Kidney capillary endothelial cell (primary cell): ENCODE measurements around the gene MRTFA.

Experiments
- DNase-seq: peaks from one replicate; pipeline ENCODE4 v3.0.0-alpha.2; 2018; ENCODE audit warnings: low spot score

MRTFA gene

GRCh38 chr22:40463683-40464082, 172.8 kb downstream of the MRTFA start:
- no peak for DNase-seq

GRCh38 chr22:40463017-40463631, 173.4 kb downstream of the MRTFA start:
- no peak for DNase-seq

- DNase-seq: no peak
Measured at GRCh38 chr22:40462195-40462984, 174.1 kb downstream of the MRTFA start.

- DNase-seq: no peak
Measured at GRCh38 chr22:40453671-40454070, 182.8 kb downstream of the MRTFA start.

GRCh38 chr22:40452730-40453487, 183.6 kb downstream of the MRTFA start:
- no peak for DNase-seq

- DNase-seq: no peak
Measured at GRCh38 chr22:40451210-40451609, 185.3 kb downstream of the MRTFA start.

GRCh38 chr22:40450616-40451015, 185.9 kb downstream of the MRTFA start:
- no peak for DNase-seq

- DNase-seq: no peak
Measured at GRCh38 chr22:40449676-40450035, 186.9 kb downstream of the MRTFA start.

GRCh38 chr22:40446203-40446602, 190.3 kb downstream of the MRTFA start:
- no peak for DNase-seq

GRCh38 chr22:40444178-40444831, 192.2 kb downstream of the MRTFA start:
- DNase-seq: no peak

- DNase-seq: no peak
Measured at GRCh38 chr22:40443732-40444131, 192.8 kb downstream of the MRTFA start.

- DNase-seq: no peak
Measured at GRCh38 chr22:40441761-40442390, 194.6 kb downstream of the MRTFA start.

- DNase-seq: peak; percentile 32
Measured at GRCh38 chr22:40436505-40437431, 199.8 kb downstream of the MRTFA start.

GRCh38 chr22:40434745-40435144, 201.8 kb downstream of the MRTFA start:
- no peak for DNase-seq

GRCh38 chr22:40434106-40434505, 202.4 kb downstream of the MRTFA start:
- no peak for DNase-seq

- DNase-seq: no peak
Measured at GRCh38 chr22:40433416-40434090, 203.0 kb downstream of the MRTFA start.

- DNase-seq: no peak
Measured at GRCh38 chr22:40432625-40433024, 203.9 kb downstream of the MRTFA start.

GRCh38 chr22:40432157-40432556, 204.4 kb downstream of the MRTFA start:
- no peak for DNase-seq

- no peak for DNase-seq
Measured at GRCh38 chr22:40430991-40431390, 205.5 kb downstream of the MRTFA start.

- no peak for DNase-seq
Measured at GRCh38 chr22:40429481-40429880, 207.0 kb downstream of the MRTFA start.
